Sigmoid colon (tissue), 7 donors: ENCODE results near the gene MARCKS. TPM values are rescaled to one million over a fixed set of nuclear protein-coding genes. Genes with fewer than 3 reads are reported as not detected.
A peak's percentile ranks its signal among the peaks of the same experiment; 100 is the strongest.

Experiments
- DNase-seq: peaks from one replicate; pipeline ENCODE4 v3.0.0-alpha.2; 2019
- H3K27ac ChIP-seq, 4 donors: fragments of 200-600 bp; sonication (generic); one replicate each; pipeline ENCODE4 v1.5.1; 2016 to 2019; ENCODE audit warnings: mild to moderate bottlenecking in 1 of 4
- H3K27me3 ChIP-seq, 3 donors: fragments of 200-600 bp; sonication (generic); one replicate each; pipeline ENCODE4 v1.5.1; 2019; ENCODE audit warnings: mild to moderate bottlenecking in 1 of 3
- H3K36me3 ChIP-seq, 4 donors: fragments of 200-600 bp; sonication (generic); one replicate each; pipeline ENCODE4 v1.5.1; 2016 to 2019
- H3K4me1 ChIP-seq, 4 donors: fragments of 200-600 bp; sonication (generic); one replicate each; pipeline ENCODE4 v1.5.1; 2017 to 2019
- H3K4me3 ChIP-seq, 4 donors: fragments of 200-600 bp; sonication (generic); one replicate each; pipeline ENCODE4 v1.5.1; 2017 to 2019; ENCODE audit warnings: mild to moderate bottlenecking in 2 of 4, moderate library complexity in 1 of 4
- H3K9me3 ChIP-seq, 4 donors: fragments of 200-600 bp in 3 of 4; sonication (generic) in 3 of 4; one replicate each; pipeline versions ENCODE4 v1.5.1 to v1.6.1; 2013 to 2019
- CTCF ChIP-seq, 4 experiments: fragments of 450-650 bp in 3 of 4; fragments of 200-600 bp in 1 of 4; IDR thresholded peaks; one replicate each; pipeline ENCODE4 v1.5.1; 2016 to 2019; ENCODE audit warnings: antibody characterized with exemption in 4 of 4, mild to moderate bottlenecking in 3 of 4, moderate library complexity in 2 of 4
- EP300 ChIP-seq, 4 donors: sonication (generic); formaldehyde crosslinking; IDR thresholded peaks; one replicate each; pipeline ENCODE4 v1.6.1; 2017; ENCODE audit warnings: antibody characterized with exemption in 4 of 4
- POLR2A ChIP-seq, 2 donors: fragments of 450-650 bp; IDR thresholded peaks; one replicate each; pipeline ENCODE4 v1.6.1; 2016; ENCODE audit warnings: antibody characterized with exemption in 2 of 2, mild to moderate bottlenecking in 2 of 2, moderate library complexity in 2 of 2
- POLR2AphosphoS5 ChIP-seq, 4 donors: sonication (generic); formaldehyde crosslinking; IDR thresholded peaks; one replicate each; pipeline ENCODE4 v1.6.1; 2017; ENCODE audit warnings: antibody characterized with exemption in 4 of 4
- WGBS, 2 donors: extraction: QIAGEN DNeasy Blood & Tissue Kit; methylation state at CpG; one replicate each; pipeline ENCODE4 v1.1.7; 2013; 5-methylcytosine and 5-hydroxymethylcytosine counted together
- intact Hi-C: fragments of 100-400 bp; cut with DNase I; formaldehyde crosslinking; loops from one replicate; pipeline ENCODE4 v1.15.1; 2023
- polyA plus RNA-seq, 3 donors: library from polyadenylated mRNA; stranded (reverse); fragments of 200-250 nt; gene quantifications; one replicate each; pipeline ENCODE4 v1.2.3, GENCODE V29; 2013
- total RNA-seq, 4 donors: library from RNA; depleted of rRNA; stranded (reverse); fragments of >200 nt; gene quantifications; one replicate each; pipeline ENCODE4 v1.1.0, GENCODE V29; 2016
- donor health status: healthy with polysubstance abuse.
- donor health status: Bipolar disorder and iron deficiency.
- donor health status: healthy.

The MARCKS gene
- total and polyA plus RNA-seq, 7 donors, result 30.0 to 67.1 (median 52.0) TPM

GRCh38 chr6:113819169-113819830 is 37.8 kb upstream of the MARCKS start:
- Histone ChIP-seq H3K4me1 (peaks cover 0 to 19% (median 16%) of the 10 kb centered on the region in 4 donors), H3K9me3 (no peaks in the 10 kb centered on the region), H3K4me3 (no peak overlapping the region), H3K36me3 (no peaks in the 10 kb centered on the region), H3K27me3 (no peaks in the 10 kb centered on the region), H3K27ac (peak overlapping the region in 3 of 4 donors; percentile 47 to 62 (median 52))
- intact Hi-C loops, result no loop called here
- DNase-seq, result no peak
- 15 to 57% methylated on average over 2 of the region's 2 CpGs for WGBS, 2 donors
- TF ChIP-seq CTCF (IDR thresholded peaks at IDR 0.05) (no peak), POLR2AphosphoS5 (IDR thresholded peaks at IDR 0.05) (no peak)

GRCh38 chr6:113820761-113821160 is 36.4 kb upstream of the MARCKS start:
- Histone ChIP-seq H3K4me1 (peaks cover 0 to 33% (median 30%) of the 10 kb centered on the region in 4 donors), H3K36me3 (no peaks in the 10 kb centered on the region), H3K9me3 (no peaks in the 10 kb centered on the region), H3K27ac (no peak overlapping the region), H3K4me3 (no peak overlapping the region), H3K27me3 (no peaks in the 10 kb centered on the region)
- no peak for DNase-seq
- no peak for TF ChIP-seq POLR2AphosphoS5 (IDR thresholded peaks at IDR 0.05)
- TF ChIP-seq EP300 (IDR thresholded peaks at IDR 0.05), result no peak
- TF ChIP-seq POLR2A (IDR thresholded peaks at IDR 0.05), result no peak
- TF ChIP-seq CTCF (IDR thresholded peaks at IDR 0.05), result no peak
- intact Hi-C loops, result loop anchor here (10.0 kb wide), 1 partner anchor 256 kb away; no protein-coding TSS in a partner anchor
- 95 to 97% methylated on average over 5 of the region's 5 CpGs for WGBS, 2 donors

- intact Hi-C loops, result loop anchor here (10.0 kb wide), 1 partner anchor 257 kb away; no protein-coding TSS in a partner anchor
- TF ChIP-seq POLR2AphosphoS5 (IDR thresholded peaks at IDR 0.05), result no peak
- TF ChIP-seq EP300 (IDR thresholded peaks at IDR 0.05), result no peak
- TF ChIP-seq CTCF (IDR thresholded peaks at IDR 0.05), result no peak
- no peak for TF ChIP-seq POLR2A (IDR thresholded peaks at IDR 0.05)
- WGBS, 2 donors, result 92 to 93% methylated on average over 3 of the region's 3 CpGs
- no peak overlapping the region for H3K4me3 ChIP-seq
- H3K27ac ChIP-seq, result no peak overlapping the region
- no peaks in the 10 kb centered on the region for H3K27me3 ChIP-seq
- no peaks in the 10 kb centered on the region for H3K36me3 ChIP-seq
- no peak for DNase-seq
- no peaks in the 10 kb centered on the region for H3K9me3 ChIP-seq
- H3K4me1 ChIP-seq, result peaks cover 0 to 40% (median 36%) of the 10 kb centered on the region in 4 donors
Measured at GRCh38 chr6:113821445-113821844, 35.7 kb upstream of the MARCKS start.

- Histone ChIP-seq H3K4me1 (peaks cover 0 to 30% (median 28%) of the 10 kb centered on the region in 4 donors), H3K9me3 (no peaks in the 10 kb centered on the region), H3K27ac (peak overlapping the region in 3 of 4 donors; percentile 72 to 79 (median 75)), H3K4me3 (no peak overlapping the region), H3K27me3 (no peaks in the 10 kb centered on the region), H3K36me3 (no peaks in the 10 kb centered on the region)
- DNase-seq, result no peak
- no peak for TF ChIP-seq CTCF (IDR thresholded peaks at IDR 0.05)
- 86 to 93% methylated on average over 3 of the region's 3 CpGs for WGBS, 2 donors
- intact Hi-C loops, result loop anchor here (2.0 to 10.0 kb wide), 2 partner anchors 19 to 259 kb away; no protein-coding TSS in a partner anchor
Measured at GRCh38 chr6:113823916-113824315, 33.2 kb upstream of the MARCKS start.
